Stimulated activated CD8-positive, alpha-beta memory T cell treated with anti-CD3 and anti-CD28 coated beads, Interleukin-7, amount 100 ng/mL, for 24 hours (primary cell): Measurements from ENCODE around the gene RGSL1.

Source experiments
- DNase-seq: peaks from one replicate; pipeline ENCODE4 v3.0.0-alpha.2; 2020; ENCODE audit warnings: low read depth

Gene RGSL1

GRCh38 chr1:182450087-182450486 is at the start of gene RGSL1:
Gene RGSL1 (plus strand): TSS chr1:182450146. CDS start chr1:182450166, 20 bp downstream.
- no peak for DNase-seq

DNA sequence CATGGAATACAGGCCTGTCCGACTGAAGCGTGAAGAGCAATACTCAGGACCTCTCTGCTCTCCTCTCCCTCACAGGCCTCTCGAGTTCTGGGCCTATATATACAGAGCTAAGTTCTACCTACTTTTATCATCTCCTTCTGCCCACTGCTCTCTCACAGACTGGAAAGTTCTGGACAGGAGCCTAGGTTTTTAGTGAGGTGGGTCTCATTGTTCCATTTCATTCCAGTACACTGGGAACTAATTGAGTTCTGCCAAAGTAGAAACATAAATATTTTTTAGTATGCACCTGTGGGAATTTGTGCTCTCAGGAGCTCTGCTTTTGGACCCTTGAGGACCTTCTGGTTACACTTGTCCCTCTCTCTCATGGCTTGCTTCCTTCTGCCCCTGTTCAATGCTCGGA is 49.4 kb upstream of the RGSL1 start, which contains the start of gene TEDDM1:
TSS of gene TEDDM1 (minus strand) at position 101 of the 400 bp plus-strand sequence. CDS start 182 bp downstream, outside the sequence.
- no peak for DNase-seq

DNA sequence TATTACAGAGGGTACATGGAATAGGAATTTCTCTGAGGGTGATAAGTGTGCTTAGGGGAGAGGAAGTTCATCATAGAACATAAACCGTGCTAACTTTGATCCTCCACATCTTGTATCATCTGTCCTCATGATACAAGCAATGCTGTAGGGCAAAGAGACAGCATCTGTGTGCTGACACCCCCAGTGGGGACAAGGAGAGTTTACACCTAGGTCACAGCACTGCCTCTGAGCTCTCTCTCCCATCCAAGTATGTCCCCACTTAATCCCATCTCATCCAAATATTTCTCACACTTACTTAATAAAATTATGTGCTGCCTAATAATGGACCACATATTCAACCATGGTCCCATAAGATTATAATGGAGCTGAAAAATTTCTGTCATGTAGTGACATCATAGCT is 45.2 kb upstream of the RGSL1 start:
- no peak for DNase-seq

- DNase-seq = no peak
Observed at GRCh38 chr1:182405578-182405977, 44.4 kb upstream of the RGSL1 start.

GRCh38 chr1:182406012-182406411 is 43.9 kb upstream of the RGSL1 start:
- no peak for DNase-seq

GRCh38 chr1:182407724-182408123 is 42.2 kb upstream of the RGSL1 start:
- no peak for DNase-seq

DNA sequence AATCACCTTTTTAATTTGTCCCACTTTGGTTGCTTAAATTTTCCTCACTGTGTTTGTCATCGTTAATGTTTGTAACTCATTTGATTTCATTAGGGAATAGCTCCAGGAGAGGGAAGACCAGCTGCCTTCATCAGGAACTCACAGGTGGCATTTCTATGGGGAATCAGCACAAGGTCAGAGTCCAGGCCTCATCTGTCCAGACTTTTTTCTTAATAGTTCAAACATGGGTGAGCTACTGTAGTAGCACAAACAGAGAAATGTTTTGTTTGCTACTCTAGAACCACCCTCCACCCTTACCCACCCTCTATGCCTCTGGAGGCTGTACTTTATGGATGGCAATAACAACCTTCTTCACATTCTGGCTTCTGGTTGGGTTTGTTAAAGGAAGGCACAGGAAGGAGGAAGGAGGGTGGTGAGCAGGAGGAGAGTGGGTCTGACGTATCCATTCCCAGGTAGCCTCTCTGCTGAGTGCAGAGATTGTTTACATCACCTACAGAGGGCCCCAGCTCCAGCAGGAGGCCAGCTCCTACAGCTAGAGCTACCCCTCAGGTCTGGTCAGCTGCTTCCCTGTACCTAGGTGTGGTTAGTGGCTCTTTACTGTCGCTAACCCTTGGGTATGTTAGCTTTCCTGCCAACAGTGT is 41.4 kb upstream of the RGSL1 start:
- no peak for DNase-seq

- DNase-seq = no peak
Observed at GRCh38 chr1:182410138-182410537, 39.8 kb upstream of the RGSL1 start.

DNA sequence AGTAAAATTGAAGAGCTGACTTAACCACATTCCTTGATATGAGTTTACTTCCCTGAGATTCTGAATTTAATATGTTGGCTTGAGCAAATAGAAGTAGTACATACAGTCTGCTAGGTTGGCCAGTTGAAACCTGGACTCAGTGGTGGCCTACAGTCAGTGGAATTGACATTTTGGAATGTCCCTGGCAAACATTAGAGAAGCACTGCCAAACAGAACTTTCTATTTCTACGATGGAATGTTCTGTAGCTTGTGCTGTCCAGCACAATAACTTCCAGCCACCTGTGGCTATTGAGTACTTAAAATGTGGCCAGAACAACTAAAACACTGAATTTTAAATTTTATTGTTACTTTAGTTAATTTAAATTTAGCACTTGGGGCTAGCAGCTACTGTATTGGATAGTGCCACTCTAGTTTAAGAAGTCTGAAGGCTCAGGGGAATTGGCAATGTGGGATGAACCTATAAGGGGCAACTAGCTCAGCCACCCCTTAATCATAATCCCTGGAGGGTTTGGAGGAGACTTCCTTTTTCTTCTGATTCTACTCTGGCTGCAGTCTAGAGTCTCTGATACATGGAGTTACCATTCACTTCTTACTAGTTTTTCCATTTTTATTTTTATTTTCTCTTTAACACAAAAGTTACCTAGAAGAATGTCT is 39.2 kb upstream of the RGSL1 start:
- no peak for DNase-seq

DNA sequence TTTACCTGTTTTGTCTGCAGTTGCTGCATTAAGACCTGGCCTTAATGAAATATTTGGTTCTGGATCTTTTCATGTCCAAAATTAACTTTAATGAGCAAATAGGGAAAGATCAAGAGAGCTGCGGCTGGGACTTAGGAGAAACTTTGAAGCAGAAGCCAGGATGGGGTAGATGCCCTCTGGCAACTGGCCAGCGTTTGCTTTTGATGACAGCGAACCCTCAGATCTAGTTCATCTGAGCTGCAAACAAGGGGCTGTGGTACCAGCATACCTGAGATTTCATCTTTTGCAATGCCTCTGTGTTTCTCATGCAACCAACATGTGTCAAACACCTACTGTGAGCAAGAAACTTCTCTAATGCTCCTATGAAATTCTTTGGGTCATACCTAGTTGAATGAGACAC is 36.5 kb upstream of the RGSL1 start:
- no peak for DNase-seq

- no peak for DNase-seq
Observed at GRCh38 chr1:182413969-182414368, 36.0 kb upstream of the RGSL1 start.

DNA sequence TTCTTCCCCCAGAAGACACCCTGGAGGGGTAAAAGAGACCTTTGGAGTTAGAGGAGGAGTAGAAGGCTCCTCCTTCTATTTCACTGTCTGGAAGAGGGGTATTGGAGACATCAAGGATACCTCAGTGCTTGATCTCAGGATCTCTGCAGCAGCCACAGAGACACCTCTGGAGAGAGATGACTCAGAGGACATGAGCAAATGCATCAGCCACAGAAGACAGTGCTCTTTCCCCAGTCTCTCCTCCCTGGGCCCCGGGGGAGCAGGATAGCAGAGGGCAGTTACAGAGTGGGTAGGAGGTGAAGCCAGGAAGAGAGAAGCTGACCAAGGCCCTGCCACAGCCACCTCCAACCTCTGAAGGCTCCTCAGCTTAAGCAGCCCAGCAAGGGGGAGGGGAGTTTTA is 34.2 kb upstream of the RGSL1 start:
- no peak for DNase-seq

DNA sequence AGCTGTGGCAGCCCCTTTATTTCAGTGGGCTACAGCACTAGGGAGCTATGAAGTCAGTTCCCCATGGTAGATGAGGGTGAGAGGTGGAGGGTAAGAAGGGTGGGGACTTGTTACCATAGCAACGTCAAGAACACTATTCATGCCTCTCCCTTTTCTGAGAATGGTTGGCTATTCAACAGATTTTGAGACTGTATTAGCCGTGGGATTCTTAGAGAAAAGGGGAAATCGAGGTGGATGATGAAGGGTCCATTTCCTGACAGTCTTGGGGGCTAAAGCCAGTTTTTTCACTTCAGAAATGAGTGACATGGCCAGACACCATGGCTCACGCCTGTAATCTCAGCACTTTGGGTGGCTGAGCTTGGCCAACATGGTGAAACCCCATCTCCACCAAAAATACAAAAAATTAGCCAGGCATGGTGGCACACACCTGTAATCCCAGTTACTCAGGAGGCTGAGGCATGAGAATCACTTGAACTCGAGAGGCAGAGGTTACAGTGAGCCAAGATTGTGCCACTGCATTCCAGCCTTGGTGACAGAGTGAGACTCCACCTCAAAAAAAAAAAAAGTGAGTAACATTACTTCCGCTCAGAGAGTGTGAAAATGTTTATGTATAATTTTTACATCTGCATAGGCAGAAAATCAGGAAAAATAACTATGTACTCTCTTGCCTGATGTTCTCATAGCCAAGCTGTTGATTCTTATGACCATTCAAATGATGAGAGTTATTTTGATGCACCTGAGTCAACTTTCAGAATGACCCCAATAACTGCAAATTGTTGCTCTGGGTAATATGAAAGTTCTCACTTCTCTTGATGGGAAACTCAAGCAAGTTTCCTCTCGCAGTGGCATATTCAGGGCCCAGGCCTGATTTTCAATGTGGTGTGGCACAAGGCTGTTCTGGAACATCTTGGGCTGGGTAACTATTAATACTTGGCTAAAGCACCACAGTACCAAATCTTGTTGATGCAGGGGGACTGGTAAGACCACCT is 23.2 kb upstream of the RGSL1 start:
- no peak for DNase-seq

- no peak for DNase-seq
Observed at GRCh38 chr1:182428043-182428442, 21.9 kb upstream of the RGSL1 start.

- DNase-seq = no peak
Observed at GRCh38 chr1:182430263-182431068, 19.5 kb upstream of the RGSL1 start.

DNA sequence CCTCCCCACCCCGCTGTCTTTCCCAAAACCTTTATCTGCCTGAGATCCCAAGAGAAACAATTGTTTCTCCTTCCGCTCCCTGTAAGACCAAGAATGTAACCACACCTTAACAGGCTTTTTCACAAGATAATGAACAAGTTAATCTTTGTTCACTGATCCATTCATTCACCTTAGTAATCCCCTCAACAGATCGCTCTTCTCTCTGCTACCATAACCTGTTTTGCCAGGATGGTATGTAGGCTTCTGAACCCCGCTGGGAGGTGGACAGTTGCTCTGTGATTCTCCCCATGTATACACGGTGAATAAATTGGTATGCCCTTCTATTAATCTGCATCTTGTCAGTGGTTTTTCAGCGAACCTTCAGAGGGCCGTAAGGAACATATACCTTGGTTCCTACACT is 18.7 kb upstream of the RGSL1 start:
- no peak for DNase-seq

DNA sequence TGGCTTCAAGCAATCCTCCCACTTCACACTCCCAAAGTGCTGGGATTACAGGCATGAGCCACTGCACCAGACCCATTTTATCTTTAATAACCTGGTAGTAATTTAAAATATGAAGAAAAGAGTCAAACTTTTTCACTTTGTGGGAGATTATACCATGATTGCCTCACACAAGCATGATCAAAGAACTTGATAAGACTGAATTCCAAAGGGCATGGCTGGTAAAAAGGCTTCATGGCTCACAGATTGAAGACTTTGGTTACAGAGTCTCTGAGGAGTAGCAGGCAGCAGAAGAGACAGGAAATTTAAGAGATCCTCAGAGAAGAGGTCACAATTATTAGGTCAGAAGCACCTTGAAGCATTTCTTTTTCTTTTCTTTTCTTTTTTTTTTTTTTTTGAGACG is 16.4 kb upstream of the RGSL1 start:
- no peak for DNase-seq

DNA sequence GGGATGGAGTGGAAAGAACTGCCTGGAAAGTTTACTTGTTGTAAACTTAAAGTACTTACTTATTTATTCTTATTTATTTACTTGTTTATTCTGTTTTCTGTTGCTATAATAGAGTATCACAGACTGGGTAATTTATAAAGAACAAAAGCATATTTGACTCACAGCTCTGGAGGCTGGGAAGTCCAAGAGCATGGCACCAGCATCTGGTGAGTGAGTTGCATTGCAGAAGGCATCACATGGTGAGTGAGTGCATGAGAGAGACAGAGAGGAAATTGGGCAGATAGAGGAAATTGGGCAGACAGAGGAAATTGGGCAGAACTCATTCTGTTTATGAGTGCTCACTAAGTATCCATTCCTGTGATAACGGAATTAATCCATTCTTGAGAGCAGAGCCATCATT is 11.6 kb upstream of the RGSL1 start:
- no peak for DNase-seq

GRCh38 chr1:182441719-182442118 is 8.2 kb upstream of the RGSL1 start:
- DNase-seq = no peak

- no peak for DNase-seq
Observed at GRCh38 chr1:182442333-182442732, 7.6 kb upstream of the RGSL1 start.

GRCh38 chr1:182444497-182444896 is 5.4 kb upstream of the RGSL1 start:
- no peak for DNase-seq
